Left ventricle myocardium superior (tissue), 1 donor: ENCODE data around the gene MAB21L3. TPM values are rescaled to one million over a fixed set of nuclear protein-coding genes. Genes with fewer than 3 reads are reported as not detected.
A peak's percentile ranks its signal among the peaks of the same experiment; 100 is the strongest.

Experiments used
- ATAC-seq: fragments of 200-7000 bp; cut with Tn5 transposase; one replicate; pipeline ENCODE4 v1.9.1; 2020; ENCODE audit warnings: mild to moderate bottlenecking, moderate library complexity
- DNase-seq: peaks from one replicate; pipeline ENCODE4 v3.0.0-alpha.2; 2020
- intact Hi-C: fragments of 100-400 bp; cut with micrococcal nuclease; formaldehyde crosslinking; loops from one replicate; pipeline ENCODE4 v1.11.0; 2022
- total RNA-seq: library from RNA; stranded (reverse); fragmentation: NEBNext Ultra II Directional; extraction: Animal tissue kit (Norgen Biotek cat#: 25700); gene quantifications from one replicate; pipeline ENCODE4 v1.2.1, GENCODE V29; 2021
- donor health status: DM: no; HTN: yes; CAD: no; lungs with severe emphysema.

MAB21L3 gene
- total RNA-seq, 1 donor from 2014 or later, result not detected

DNA sequence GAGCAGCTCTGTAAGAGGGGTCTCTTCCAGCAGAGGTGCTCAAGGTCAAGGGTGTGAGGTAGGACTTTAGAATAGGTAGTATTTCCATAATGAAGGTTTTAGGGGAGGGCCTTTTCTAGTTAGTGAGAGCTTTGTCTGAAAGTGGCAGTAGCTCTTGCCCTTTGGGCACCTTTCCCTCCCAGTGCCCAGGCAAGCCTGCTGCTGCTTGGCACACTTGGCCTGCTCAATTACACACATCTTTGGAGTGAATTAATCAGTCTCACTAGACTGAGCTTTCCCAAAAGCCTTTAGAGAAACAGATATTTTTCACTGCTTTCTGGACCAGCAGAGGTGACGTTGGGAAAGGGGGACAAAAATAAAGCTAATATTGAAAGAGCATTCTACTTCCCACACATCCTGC, 48.0 kb downstream of the MAB21L3 start:
- intact Hi-C loops, result no loop called here
- ATAC-seq, result no peak

DNA sequence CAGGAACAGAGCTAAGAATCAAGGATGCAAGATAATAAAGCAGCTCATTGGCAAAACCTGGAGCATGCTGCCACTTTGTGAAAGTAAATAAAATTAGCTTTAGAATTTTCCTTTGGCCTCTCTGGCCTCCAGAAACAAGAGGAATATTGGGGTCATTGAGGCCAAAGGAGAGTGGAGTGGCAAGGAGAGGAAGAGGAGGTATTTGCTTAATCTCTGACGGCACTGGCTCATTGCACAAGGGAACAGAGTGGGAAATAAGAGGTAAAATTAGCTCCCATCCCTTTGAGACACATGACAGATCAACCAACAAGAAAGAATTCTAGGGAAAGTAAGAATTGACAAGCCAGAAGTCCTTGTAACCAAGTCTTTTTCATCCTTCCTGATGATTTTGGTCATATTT, 48.4 kb downstream of the MAB21L3 start:
- no peak for ATAC-seq
- intact Hi-C loops, result no loop called here
- DNase-seq, result no peak

More for the DNA sequence above, 48.0 kb downstream of the MAB21L3 start:
- no peak for DNase-seq

DNA sequence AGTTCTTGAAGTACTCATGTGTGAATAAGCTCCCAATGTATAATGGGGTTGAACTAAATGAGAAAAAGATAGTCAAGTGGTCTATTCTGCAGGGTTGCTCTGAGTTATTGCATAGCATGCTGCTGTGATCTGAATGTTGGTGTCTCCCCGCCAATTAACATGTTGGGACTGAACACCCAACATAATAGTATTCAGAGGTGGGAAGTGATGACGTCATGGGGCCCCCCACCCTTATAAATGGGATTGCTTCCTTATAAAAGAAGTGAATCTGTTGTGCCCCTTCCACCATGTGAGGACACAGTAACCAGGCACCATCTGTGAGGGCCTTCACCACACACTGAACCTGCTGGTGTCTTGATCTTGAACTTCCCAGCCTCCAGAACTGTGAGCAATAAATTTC, 50.2 kb downstream of the MAB21L3 start:
- intact Hi-C loops, result no loop called here
- ATAC-seq, result no peak
- DNase-seq, result no peak

DNA sequence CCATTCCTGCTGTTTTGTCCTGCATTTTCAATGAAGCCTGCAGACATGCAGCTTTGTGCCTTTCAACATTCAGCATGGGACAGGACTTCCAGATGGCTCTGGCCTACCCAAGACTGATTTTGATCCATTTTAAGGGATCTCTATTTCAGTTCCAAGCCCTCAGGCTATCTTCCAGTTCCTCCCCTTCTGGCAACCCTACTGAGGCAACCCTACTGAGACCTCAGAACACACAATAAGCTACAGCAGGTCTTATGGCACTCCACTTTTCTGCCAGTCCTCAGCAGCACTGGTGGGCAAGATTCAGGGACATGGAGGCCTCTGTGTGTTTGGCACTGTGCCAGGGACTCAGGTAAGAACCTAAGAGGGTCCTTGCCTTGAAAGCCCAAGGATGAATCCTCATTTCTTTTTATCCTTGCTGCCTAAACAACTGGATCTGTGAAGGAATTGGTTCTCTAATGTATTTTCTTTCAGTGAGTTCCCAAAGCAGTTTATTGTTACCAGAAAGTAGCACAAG, 50.7 kb downstream of the MAB21L3 start:
- intact Hi-C loops, result no loop called here
- ATAC-seq, result no peak
- no peak for DNase-seq

DNA sequence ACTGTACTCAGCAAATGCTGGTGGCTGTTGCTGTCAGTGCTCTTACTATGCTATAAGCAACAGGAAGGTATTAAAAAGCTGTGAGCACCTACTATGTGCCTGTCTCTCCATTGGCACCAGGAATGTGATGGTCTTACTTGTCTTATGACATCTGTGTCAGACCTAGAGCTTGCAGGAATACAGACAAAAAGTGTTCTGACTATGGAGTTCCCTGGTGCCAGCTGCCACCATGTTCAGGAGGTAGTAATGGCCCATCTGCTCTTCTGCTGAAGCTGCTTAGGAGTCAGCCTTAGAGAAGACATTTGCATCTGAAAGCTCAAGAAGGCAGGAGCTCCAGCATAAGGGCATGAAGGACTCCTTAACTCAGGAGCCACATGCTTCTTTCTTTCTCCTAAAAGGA, 52.3 kb downstream of the MAB21L3 start:
- ATAC-seq (no peak), DNase-seq (no peak)
- intact Hi-C loops, result no loop called here

DNA sequence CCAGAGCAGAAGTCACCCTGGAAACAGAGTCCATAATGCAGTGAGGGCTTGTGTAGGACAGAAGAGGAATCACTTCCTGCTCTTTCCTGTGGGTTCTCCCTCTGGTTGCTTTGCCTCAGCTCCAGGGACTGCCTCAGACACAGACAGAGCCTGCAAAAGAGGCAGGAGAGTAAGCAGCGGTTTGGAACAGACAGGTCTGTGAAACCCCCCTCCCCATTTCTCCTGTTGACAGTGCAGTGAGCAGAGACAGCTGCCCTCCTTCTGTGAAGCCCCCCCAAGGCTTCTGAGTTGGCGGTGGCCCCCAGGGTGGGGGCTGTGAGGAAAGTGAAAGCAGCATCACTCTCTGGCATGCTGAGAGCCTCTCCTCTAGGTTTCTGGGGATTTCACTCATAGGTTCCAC, 53.0 kb downstream of the MAB21L3 start:
- DNase-seq, result no peak
- ATAC-seq, result peak; percentile 4
- intact Hi-C loops, result no loop called here

DNA sequence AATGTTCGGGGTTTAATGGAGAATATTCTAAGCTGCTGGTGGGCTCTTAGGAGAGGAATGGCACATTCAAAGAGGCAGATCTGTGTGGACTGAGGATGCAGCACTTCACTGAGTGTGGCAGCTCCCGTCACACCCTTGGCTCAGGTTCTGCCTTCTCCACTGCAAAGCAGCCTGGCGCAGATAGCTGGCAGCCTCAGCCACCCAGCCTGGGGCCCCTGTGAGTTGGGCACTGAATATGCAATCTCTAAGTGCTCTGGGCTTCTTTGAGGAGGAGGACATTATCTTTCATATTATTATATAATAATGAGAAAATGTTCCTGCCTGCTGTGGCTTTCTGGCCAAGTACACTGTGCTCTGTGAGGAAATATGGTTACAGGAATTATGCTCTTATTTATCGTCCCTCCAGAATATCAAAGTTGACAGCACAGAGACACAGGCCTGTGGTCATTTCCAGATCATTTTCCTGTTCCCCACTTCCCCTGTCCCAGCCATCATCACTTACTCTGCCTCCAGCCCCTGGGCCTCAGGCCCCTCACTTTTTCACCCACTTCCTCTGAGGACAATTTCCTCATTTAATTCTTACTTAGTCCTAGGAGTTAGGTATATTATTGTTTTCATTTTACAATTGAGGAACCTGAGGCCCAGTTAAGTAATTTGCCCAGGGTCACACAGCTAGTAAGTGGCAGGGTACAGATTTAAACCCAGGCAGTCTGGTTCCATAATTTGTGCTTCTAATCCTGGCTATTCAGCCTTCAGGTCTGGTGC, 53.6 kb downstream of the MAB21L3 start:
- intact Hi-C loops, result no loop called here
- peak; percentile 67 for ATAC-seq
- DNase-seq, result peak; percentile 77

DNA sequence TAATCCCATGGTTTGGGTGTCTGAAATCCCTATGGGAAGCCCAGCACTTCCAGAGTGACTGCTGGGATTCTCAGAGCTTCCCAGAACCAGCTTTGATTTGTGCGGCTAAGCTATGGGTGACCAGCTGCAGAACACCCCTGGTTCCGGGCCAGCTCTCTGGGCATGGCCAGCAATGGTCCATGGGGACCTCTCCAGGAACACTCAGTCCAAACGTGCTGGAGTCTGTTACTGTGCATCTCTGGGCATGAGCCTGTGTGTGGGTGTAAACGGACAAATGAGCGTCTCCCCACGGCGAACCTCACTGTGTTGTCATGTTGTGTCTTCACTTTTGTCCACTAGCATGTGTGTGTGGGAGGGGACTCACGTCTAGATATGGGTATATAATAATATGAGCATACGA, 54.4 kb downstream of the MAB21L3 start:
- ATAC-seq (peak; percentile 72), DNase-seq (peak; percentile 83)
- intact Hi-C loops, result no loop called here

DNA sequence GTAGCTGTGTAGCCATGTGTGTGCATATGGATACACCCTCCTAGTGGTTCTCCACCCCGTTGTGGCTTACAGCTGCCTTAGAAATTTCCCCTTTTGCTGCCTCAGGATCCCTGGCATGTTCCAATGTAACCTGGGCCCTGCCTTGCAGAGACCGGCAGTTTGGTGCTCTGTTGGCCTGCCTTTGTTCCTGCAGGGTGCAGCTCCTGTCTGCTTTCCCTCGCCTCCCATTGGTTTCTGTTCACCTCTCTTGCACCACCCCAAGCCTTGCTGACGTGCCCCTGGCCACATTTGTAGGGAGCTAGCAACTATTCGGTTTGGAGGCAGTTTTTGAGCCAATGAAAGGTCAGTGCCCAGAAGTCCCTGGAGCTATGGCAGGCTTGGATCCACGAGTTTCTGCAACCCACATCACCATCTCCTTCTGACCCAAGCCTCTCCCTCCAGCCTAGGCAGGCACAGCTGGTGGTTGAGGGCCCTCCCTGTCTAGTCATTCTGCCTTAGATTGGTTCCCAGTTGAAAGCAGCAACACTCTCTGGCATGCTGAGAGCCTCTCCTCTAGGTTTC, 54.9 kb downstream of the MAB21L3 start:
- DNase-seq (no peak), ATAC-seq (no peak)
- intact Hi-C loops, result no loop called here

DNA sequence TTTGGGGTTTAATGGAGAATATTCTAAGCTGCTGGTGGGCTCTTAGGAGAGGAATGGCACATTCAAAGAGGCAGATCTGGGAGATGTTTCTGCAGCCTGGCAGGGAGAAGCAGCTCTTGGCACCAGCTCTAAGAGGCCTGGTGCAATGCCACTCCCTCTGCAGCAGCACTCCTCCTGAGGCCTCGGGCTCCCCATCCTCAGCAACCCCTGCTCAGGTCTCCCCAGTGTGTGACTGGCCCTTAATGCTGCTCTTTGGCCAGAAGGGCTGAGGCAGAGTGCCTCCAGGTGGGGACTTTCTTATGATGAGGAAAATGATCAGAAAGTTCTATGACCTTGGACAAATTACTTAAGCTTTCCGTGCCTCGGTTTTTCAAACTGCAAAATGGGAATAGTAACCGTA, 55.5 kb downstream of the MAB21L3 start:
- DNase-seq (peak; percentile 37), ATAC-seq (no peak)
- intact Hi-C loops, result no loop called here

DNA sequence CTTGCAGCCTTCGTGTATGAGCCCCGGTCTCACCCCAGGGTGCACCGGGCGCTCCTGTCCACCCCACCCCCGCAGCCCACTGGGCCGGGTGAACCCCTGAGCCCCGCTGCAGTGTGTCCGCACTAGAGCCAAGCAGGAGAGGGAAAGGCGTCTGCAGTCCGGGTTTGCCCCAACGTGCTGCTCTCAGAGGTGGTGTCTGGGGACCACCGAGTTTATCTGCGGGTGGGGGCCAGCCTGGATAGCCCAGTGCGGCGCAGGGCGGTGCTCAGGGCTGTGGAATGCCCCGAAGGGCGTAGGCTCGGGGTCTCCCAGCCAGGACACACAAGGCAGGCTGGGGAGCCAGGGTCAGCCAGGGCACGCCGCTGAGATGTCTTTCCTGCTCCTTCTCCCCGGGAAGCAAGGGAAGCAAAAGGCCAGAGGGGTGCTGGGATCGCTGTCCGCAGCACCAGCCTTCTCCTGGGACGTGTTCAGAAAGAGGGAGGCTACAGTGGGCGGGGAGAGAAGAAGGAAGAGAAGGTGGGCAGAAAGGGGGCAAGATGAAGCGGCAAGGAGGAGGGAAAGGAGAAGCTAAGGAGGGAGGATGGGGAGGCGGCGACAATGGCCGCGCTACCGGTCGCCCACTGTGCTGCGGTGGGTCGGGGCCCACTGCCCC, 56.6 kb downstream of the MAB21L3 start:
- DNase-seq (peak; percentile 49), ATAC-seq (peak; percentile 7)
- intact Hi-C loops, result no loop called here

DNA sequence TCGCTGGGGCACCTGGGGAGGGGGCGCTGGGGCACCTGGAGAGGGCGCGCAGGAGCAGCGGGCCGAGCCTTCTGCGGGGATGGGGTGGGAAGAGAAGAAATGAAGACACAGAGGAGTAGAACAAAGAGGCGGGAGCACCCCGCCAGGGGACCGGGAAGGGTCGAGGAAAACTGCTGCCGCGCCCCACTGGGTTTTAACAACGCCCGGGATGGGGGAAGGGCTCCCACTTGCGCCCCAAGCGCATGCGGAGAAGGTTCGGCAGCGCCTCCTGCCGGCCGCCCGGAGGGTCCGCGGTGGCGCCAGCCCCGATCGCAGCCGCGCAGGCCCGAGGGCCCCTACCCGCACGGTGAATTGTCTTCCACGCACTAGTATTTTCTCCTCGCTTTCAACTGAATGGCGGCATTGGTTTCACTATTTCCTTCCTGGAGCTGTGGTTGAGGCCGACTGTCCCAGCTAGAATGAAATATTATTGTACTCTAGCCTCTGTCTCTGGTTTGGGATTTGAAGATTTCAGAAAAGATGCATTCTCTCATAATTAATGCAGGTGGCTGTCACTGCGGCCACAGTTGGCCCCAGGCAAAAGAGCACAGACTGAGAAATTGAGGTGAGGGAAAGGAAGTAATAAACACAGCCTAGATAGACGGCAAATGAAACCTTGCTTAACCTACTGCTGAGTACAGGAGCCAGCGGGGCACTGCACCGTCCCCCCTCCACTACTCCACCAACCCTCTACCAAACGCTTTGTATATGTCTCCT, 57.3 kb downstream of the MAB21L3 start:
- DNase-seq, result peak; percentile 91
- peak; percentile 75 for ATAC-seq
- intact Hi-C loops, result no loop called here

DNA sequence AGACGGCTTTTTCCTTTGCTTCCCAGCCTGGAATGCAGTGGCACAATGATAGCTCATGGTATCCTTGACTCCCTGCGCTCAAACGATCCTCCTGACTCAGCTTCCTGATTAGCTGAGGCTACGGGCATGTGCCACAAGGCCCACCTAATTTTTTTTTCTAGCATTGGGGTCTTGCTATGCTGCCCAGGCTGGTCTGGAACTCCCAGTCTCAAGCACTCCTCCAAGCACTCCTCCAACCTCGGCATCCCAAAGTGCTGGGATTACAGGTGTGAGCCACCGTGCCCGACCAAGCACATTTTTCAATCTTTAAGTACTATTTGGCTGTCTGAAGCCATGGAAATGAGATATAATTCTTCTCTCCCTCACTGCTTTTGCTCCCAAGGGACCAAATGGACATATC, 58.7 kb downstream of the MAB21L3 start:
- ATAC-seq (no peak), DNase-seq (no peak)
- intact Hi-C loops, result no loop called here

DNA sequence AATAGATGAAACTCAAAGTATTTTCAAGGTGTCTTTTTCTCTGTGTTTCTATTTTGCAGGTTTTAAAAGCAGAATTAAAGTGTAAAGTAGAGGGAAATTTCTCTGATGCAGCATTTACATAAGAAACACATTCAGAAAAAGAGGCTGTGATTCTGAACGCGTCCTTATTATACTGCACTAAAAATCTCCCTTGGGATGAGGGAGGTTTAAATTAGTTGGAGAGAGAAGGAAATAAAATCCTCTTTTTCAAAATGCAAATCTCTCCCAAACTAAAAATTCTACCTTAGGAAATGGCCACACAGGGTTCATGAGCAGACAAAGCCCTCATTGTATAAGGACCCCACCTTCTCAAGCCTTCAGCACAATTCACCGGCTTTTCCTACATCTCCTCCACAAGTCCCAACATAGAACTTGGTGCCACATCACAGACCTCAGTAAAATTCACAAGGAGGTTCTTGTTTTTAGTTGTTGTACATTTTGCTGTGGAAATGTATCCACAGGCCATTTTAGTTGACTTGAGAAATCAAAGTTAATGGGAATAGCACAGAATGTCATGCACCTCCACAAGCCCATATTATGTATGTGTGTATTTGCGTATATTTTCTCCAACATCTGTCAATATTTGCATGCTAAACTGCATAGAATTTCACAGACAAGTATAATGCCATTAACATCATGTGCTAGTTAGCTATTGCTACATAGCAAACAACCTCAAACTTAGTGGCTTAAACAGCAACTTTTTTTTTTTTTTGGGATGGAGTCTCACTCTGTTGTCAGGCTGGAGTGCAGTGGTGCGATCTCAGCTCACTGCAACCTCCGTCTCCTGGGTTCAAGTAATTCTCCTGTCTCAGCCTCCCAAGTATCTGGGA, 59.8 kb downstream of the MAB21L3 start:
- ATAC-seq (no peak), DNase-seq (no peak)
- intact Hi-C loops, result no loop called here

DNA sequence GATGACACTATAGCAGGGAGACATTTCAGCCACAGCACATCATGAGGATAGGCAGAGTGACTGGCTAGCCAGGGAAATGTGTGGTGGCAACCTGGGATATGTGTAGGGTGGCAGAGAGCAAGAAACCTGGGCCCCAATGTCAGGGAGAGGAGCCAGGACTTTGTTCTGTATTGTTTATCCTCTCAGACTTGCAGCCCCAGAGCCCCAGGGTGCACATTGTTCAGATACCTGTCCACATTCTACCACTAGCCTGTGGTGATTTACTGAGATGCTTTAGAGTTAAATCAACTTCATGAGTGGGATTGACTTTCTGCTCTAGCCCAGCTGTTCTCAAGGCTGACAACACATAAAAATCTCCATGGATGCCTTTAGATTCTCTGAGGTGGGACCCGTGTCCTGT, 61.5 kb downstream of the MAB21L3 start:
- intact Hi-C loops, result no loop called here
- no peak for ATAC-seq
- no peak for DNase-seq

DNA sequence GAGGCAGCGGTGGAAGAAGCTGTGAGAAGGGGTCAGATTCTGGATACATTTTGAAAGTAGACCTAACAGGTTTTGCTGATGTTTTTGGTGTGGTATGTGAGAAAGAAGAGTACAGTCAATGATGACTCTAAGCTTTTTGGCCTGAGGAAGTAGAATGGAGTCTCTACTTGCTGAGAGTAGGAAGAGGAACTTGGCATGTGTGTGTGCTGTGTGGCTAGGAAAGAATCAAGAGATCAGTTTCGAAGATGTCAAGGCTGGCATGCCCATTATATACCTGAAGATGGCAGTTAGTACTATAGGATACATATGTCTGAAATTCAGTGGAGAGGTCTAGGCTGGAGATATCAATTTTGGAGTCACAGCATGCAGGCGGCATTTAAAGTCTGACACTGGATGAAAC, 64.4 kb downstream of the MAB21L3 start:
- no peak for ATAC-seq
- intact Hi-C loops, result no loop called here
- no peak for DNase-seq

DNA sequence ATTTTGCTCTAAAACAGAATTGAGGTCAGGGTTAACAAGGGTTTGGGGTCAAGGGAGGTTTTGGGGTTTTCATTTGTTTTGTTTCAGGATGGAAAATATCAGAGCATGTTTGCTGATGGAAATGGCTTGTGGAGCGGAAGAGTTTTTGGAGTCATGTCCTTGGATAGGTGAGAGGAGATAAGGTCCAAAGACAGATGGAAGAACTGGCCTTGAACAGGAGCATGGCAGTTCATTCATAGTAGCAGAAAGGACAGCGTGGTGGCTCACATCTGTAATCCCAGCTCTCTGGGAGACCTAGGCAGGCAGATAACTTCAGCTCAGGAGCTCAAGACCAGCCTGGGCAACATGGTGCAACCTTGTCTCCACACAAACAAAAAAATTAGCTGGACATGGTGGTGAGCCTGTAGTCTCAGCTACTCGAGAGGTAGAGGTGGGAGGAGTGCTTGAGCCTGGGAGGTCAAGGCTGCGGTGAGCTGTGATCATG, 65.1 kb downstream of the MAB21L3 start:
- intact Hi-C loops, result no loop called here
- no peak for ATAC-seq
- DNase-seq, result no peak

DNA sequence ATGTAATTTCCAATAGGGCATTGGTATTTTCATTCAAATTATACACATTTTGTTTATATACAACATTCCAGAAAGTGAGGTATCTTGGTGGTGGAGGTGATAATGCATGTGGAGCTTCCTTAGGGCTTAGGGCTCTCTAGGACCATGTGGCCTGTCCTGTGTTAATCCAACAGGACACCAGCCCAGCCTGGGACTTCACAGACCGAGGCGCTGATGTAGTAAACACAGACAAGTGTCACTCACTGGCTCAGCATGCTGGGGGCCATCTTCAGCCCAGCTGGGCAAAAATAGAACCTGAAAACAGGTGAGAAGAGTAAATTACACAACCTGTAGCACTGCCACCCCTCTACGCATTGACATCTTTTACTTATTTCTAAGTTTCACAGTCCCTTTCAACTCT, 66.7 kb downstream of the MAB21L3 start:
- DNase-seq (no peak), ATAC-seq (no peak)
- intact Hi-C loops, result no loop called here

DNA sequence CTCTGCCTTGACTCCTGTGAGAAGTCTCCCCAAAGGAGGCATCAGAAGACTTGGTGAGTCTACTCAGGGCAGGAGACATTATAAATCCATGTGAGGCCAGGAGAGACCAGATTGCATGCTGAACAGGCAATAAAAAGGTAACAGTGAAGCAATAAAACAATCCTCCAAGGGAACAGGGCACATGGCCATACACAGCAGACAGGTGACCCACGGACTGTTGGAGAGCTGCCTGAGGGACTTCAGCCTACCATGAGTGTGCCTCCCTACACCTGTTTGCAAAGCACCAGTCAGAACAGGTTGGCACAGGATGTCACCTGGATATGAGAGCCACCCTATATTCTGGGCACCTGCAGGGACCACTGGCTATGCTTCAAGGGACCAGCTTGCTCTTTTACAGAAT, 67.6 kb downstream of the MAB21L3 start:
- intact Hi-C loops, result no loop called here
- ATAC-seq, result no peak
- no peak for DNase-seq
